ENCODE data around the gene NTRK2.

NTRK2 gene

DNA sequence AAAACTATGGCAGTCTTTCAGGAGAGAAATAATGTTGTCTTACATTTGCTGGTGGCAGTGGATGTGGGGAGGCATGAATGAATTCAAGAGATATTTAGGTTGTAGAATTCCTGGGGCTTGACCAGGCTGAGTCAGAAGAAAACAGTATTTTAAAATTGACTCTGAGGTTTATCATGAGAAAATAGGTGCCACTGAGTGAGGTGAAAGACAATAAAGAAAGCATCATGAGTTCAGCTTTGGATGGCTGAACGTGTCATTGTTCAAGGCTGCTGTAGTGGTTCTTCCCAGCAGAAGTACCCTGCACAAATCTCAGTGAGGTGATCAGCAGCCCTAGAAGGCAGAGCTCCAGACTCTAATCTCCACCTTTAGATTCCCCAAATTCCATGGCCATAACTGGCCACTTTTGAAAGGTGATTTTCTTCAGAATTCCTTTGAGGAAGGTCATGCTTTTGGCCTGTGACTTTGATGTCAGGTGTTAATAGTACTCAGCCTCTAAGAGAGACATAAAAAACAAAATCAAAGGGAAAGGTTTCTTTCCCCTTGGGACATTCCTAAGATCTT is 395.4 kb downstream of the NTRK2 start:
- no peak for TF ChIP-seq TAF1 (IDR thresholded peaks at IDR 0.05; ENCODE audit: borderline replicate concordance, insufficient read depth, low read length)
- TF ChIP-seq POLR2AphosphoS5 (IDR thresholded peaks at IDR 0.05; ENCODE audit: low read depth, low read length): no peak
- TF ChIP-seq, protein P1, sequence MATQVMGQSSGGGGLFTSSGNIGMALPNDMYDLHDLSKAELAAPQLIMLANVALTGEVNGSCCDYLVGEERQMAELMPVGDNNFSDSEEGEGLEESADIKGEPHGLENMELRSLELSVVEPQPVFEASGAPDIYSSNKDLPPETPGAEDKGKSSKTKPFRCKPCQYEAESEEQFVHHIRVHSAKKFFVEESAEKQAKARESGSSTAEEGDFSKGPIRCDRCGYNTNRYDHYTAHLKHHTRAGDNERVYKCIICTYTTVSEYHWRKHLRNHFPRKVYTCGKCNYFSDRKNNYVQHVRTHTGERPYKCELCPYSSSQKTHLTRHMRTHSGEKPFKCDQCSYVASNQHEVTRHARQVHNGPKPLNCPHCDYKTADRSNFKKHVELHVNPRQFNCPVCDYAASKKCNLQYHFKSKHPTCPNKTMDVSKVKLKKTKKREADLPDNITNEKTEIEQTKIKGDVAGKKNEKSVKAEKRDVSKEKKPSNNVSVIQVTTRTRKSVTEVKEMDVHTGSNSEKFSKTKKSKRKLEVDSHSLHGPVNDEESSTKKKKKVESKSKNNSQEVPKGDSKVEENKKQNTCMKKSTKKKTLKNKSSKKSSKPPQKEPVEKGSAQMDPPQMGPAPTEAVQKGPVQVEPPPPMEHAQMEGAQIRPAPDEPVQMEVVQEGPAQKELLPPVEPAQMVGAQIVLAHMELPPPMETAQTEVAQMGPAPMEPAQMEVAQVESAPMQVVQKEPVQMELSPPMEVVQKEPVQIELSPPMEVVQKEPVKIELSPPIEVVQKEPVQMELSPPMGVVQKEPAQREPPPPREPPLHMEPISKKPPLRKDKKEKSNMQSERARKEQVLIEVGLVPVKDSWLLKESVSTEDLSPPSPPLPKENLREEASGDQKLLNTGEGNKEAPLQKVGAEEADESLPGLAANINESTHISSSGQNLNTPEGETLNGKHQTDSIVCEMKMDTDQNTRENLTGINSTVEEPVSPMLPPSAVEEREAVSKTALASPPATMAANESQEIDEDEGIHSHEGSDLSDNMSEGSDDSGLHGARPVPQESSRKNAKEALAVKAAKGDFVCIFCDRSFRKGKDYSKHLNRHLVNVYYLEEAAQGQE (IDR thresholded peaks at IDR 0.05; ENCODE audit: insufficient read depth in 1 of 2, low read depth in 2 of 2, low read length in 2 of 2): no peak
- TF ChIP-seq FOXP2 (optimal IDR thresholded peaks at IDR 0.05; ENCODE audit: borderline replicate concordance, extremely low read depth, extremely low read length, insufficient read depth): no peak
- TF ChIP-seq SIN3A (IDR thresholded peaks at IDR 0.05; ENCODE audit: borderline replicate concordance, insufficient read depth, low read length): no peak

DNA sequence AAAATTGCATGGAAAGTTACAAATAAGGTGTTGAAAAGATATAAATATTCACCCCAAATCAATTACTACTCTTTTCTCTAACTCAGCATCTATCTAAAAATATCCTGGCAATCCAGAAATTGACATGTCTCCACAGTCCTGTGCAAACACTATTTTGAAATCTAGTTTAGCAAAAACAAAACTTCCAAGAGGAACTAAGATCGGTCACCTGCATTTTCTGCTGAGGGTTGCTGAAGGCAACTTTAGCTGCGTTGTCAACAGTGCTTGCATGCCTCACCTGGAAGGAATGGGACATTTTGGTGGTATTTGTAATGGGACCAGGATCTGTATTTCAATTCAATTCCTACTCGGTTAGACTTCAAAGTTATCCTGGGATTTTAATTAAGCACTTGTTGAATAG is 398.3 kb downstream of the NTRK2 start:
- TF ChIP-seq FOXP2 (optimal IDR thresholded peaks at IDR 0.05; ENCODE audit: borderline replicate concordance, extremely low read depth, extremely low read length, insufficient read depth): no peak
- no peak for TF ChIP-seq POLR2AphosphoS5 (IDR thresholded peaks at IDR 0.05; ENCODE audit: low read depth, low read length)
- no peak for TF ChIP-seq TAF1 (IDR thresholded peaks at IDR 0.05; ENCODE audit: borderline replicate concordance, insufficient read depth, low read length)

All from PFSK-1 (cell line).